GM18861 (cell line): ENCODE data around the gene GPR139.

Source experiments
- ATAC-seq: cut with Tn5 transposase; IDR thresholded peaks from one replicate; pipeline ENCODE4 v1.9.1; 2021; ENCODE audit not compliant: unreplicated experiment

The GPR139 gene

GRCh38 chr16:19991614-19992013 is 82.1 kb downstream of the GPR139 start:
- ATAC-seq: no peak

- no peak for ATAC-seq
Observed at GRCh38 chr16:19984135-19984534, 89.6 kb downstream of the GPR139 start.
